ENCODE data around the gene NUDT14.

- TF ChIP-seq CTCF (IDR thresholded peaks at IDR 0.05) (no peak), POLR2A (IDR thresholded peaks at IDR 0.05) (no peak), POLR2AphosphoS5 (IDR thresholded peaks at IDR 0.05) (no peak), EP300 (IDR thresholded peaks at IDR 0.05; ENCODE audit: low read depth) (no peak)
These were observed 47.5 kb upstream of the NUDT14 start for GRCh38 chr14:105228562-105228961.

All from transverse colon (tissue), 4 donors.